Measurements from ENCODE around the gene ROGDI. TPM values are rescaled to one million over a fixed set of nuclear protein-coding genes. Genes with fewer than 3 reads are reported as not detected.

Gene ROGDI
- total RNA-seq, 2 donors from 2014 or later, result 21.8 to 25.9 TPM

- no peaks in the 10 kb centered on the region for H3K4me1 ChIP-seq
- H3K27ac ChIP-seq, result no peak overlapping the region
- 92 to 94% methylated on average over 11 to 26 of the region's 44 CpGs for WGBS, 2 donors
- no peak overlapping the region for H3K4me3 ChIP-seq
- TF ChIP-seq CTCF (IDR thresholded peaks at IDR 0.05) (no peak), POLR2A (IDR thresholded peaks at IDR 0.05) (no peak)
- intact Hi-C loops (cut with DNase I), result no loop called here
- H3K36me3 ChIP-seq (replicated peaks in 1 of 2; ENCODE audit: insufficient read depth in 1 of 2, low read depth in 2 of 2), result peaks cover 9 to 20% of the 10 kb centered on the region in 2 donors
- no peaks in the 10 kb centered on the region for H3K9me3 ChIP-seq
- no peak for DNase-seq
- ATAC-seq, result no peak
- H3K27me3 ChIP-seq, result no peaks in the 10 kb centered on the region
Observed at GRCh38 chr16:4752351-4753100, 49.9 kb downstream of the ROGDI start.

GRCh38 chr16:4750896-4751295, 51.5 kb downstream of the ROGDI start:
- TF ChIP-seq CTCF (IDR thresholded peaks at IDR 0.05) (no peak), POLR2A (IDR thresholded peaks at IDR 0.05) (no peak)
- intact Hi-C loops (cut with DNase I), result no loop called here
- Histone ChIP-seq H3K27ac (no peak overlapping the region), H3K9me3 (no peaks in the 10 kb centered on the region), H3K4me3 (no peak overlapping the region), H3K4me1 (no peaks in the 10 kb centered on the region), H3K27me3 (no peaks in the 10 kb centered on the region), H3K36me3 (replicated peaks in 1 of 2; ENCODE audit: insufficient read depth in 1 of 2, low read depth in 2 of 2) (peaks cover 9 to 20% of the 10 kb centered on the region in 2 donors)
- 73 to 83% methylated on average over 8 of the region's 8 CpGs for WGBS, 2 donors
- no peak for DNase-seq
- no peak for ATAC-seq

GRCh38 chr16:4749700-4750257, 52.7 kb downstream of the ROGDI start:
- DNase-seq, result no peak
- Histone ChIP-seq H3K9me3 (no peaks in the 10 kb centered on the region), H3K27ac (no peak overlapping the region), H3K4me1 (no peaks in the 10 kb centered on the region), H3K4me3 (no peak overlapping the region), H3K36me3 (replicated peaks in 1 of 2; ENCODE audit: insufficient read depth in 1 of 2, low read depth in 2 of 2) (peaks cover 9 to 14% of the 10 kb centered on the region in 2 donors), H3K27me3 (no peaks in the 10 kb centered on the region)
- WGBS, 2 donors, result 88 to 91% methylated on average over 7 to 10 of the region's 10 CpGs
- TF ChIP-seq POLR2A (IDR thresholded peaks at IDR 0.05) (no peak), CTCF (IDR thresholded peaks at IDR 0.05) (no peak)
- no peak for ATAC-seq
- intact Hi-C loops (cut with DNase I), result no loop called here

- DNase-seq (no peak), ATAC-seq (no peak)
- Histone ChIP-seq H3K36me3 (replicated peaks in 1 of 2; ENCODE audit: insufficient read depth in 1 of 2, low read depth in 2 of 2) (peaks cover 9 to 12% of the 10 kb centered on the region in 2 donors), H3K4me1 (no peaks in the 10 kb centered on the region), H3K27ac (no peak overlapping the region), H3K4me3 (no peak overlapping the region), H3K27me3 (no peaks in the 10 kb centered on the region), H3K9me3 (no peaks in the 10 kb centered on the region)
- intact Hi-C loops (cut with DNase I), result no loop called here
- 90 to 91% methylated on average over 13 to 16 of the region's 16 CpGs for WGBS, 2 donors
- no peak for TF ChIP-seq POLR2A (IDR thresholded peaks at IDR 0.05)
- TF ChIP-seq CTCF (IDR thresholded peaks at IDR 0.05), result no peak
Observed at GRCh38 chr16:4748682-4749411, 53.6 kb downstream of the ROGDI start.

All from body of pancreas (tissue), 4 donors.